ENCODE data around the gene ZNF165. TPM values are rescaled to one million over a fixed set of nuclear protein-coding genes. Genes with fewer than 3 reads are reported as not detected.
A peak's percentile ranks its signal among the peaks of the same experiment; 100 is the strongest.
"Not testable (repeated sequence)": the region's sequence is repeated elsewhere in the genome, so short reads cannot be mapped to it uniquely, and the experiment has no call there.

Gene ZNF165
- total RNA-seq, 3 donors from 2014 or later = 3.9 to 7.1 (median 4.0) TPM

GRCh38 chr6:28090917-28091586 lies 10.7 kb downstream of the ZNF165 start:
- DNase-seq = no peak
- intact Hi-C loops (cut with DNase I, micrococcal nuclease) = no loop called here
- Histone ChIP-seq H3K4me1 (ENCODE audit: low read depth) (no peaks in the 10 kb centered on the region), H3K36me3 (ENCODE audit: low read depth) (peaks cover 13% of the 10 kb centered on the region), H3K9me3 (peaks cover 27% of the 10 kb centered on the region), H3K4me3 (no peak overlapping the region)
- TF ChIP-seq CTCF (IDR thresholded peaks at IDR 0.05) = no peak
- peak; percentile 27 for ATAC-seq

- H3K4me3 ChIP-seq; intact Hi-C loops (cut with DNase I, micrococcal nuclease); H3K9me3 ChIP-seq; H3K4me1 ChIP-seq (ENCODE audit: low read depth); ATAC-seq; DNase-seq; H3K36me3 ChIP-seq (ENCODE audit: low read depth): not testable (repeated sequence)
Measured at GRCh38 chr6:28102222-28102621, 21.9 kb downstream of the ZNF165 start.

DNA sequence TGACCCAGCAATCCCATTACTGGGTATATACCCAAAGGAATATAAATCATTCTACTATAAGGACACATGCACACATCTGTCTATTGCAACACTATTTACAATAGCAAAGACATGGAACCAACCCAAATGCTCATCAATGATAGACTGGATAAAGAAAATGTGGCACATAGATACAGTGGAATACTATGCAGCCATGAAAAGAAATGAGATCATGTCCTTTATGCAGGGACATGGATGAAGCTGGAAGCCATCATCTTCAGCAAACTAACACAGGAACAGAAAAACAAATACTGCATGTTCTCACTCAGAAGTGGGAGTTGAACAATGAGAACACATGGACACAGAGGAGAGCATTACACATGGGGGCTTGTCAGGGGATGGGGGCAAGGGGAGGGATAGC lies 22.3 kb downstream of the ZNF165 start:
- H3K36me3 ChIP-seq (ENCODE audit: low read depth); DNase-seq; H3K9me3 ChIP-seq; H3K4me1 ChIP-seq (ENCODE audit: low read depth); ATAC-seq; H3K4me3 ChIP-seq; intact Hi-C loops (cut with DNase I, micrococcal nuclease): not testable (repeated sequence)

- DNase-seq (peak; percentile 90 to 92 (median 92)), ATAC-seq (peak; percentile 100)
- Histone ChIP-seq H3K36me3 (ENCODE audit: low read depth) (no peaks in the 10 kb centered on the region), H3K9me3 (no peaks in the 10 kb centered on the region), H3K4me3 (peak overlapping the region; percentile 37), H3K4me1 (ENCODE audit: low read depth) (no peaks in the 10 kb centered on the region)
- TF ChIP-seq CTCF (IDR thresholded peaks at IDR 0.05) = peak; percentile 83
- intact Hi-C loops (cut with DNase I, micrococcal nuclease) = no loop called here
Measured at GRCh38 chr6:28104392-28105244, 24.2 kb downstream of the ZNF165 start.

- H3K36me3 ChIP-seq (ENCODE audit: low read depth) = no peaks in the 10 kb centered on the region
- no peak for TF ChIP-seq CTCF (IDR thresholded peaks at IDR 0.05)
- ATAC-seq (peak; percentile 39), DNase-seq (peak in 1 of 3 donors; percentile 2)
- no peaks in the 10 kb centered on the region for H3K4me1 ChIP-seq (ENCODE audit: low read depth)
- intact Hi-C loops (cut with DNase I, micrococcal nuclease) = no loop called here
- H3K4me3 ChIP-seq = no peak overlapping the region
- H3K9me3 ChIP-seq = no peaks in the 10 kb centered on the region
Measured at GRCh38 chr6:28105245-28105639, 24.9 kb downstream of the ZNF165 start.

DNA sequence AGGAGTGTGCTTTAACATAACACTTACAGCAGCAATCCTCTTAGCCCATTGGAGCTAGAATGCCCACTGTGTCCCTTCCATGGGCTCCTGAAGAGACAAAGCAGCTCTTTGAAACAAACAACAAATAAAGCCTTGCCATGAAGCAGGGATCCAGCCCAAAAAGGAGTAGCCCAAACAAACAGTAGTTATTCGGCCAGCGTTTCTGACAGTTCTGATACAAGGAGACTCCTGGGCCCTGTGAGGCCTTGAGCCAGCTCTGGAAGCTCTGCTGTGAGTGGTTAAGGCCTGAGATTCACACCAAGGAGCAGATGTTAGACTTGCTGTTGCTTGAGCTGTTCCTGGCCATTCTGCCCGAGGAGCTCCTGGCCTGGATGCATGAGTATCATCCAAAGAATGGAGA lies 27.1 kb downstream of the ZNF165 start:
- intact Hi-C loops (cut with DNase I, micrococcal nuclease) = no loop called here
- ATAC-seq (no peak), DNase-seq (no peak)
- Histone ChIP-seq H3K9me3 (no peaks in the 10 kb centered on the region), H3K4me1 (ENCODE audit: low read depth) (no peaks in the 10 kb centered on the region), H3K4me3 (no peak overlapping the region), H3K36me3 (ENCODE audit: low read depth) (no peaks in the 10 kb centered on the region)
- no peak for TF ChIP-seq CTCF (IDR thresholded peaks at IDR 0.05)

All from mucosa of descending colon (tissue), 3 donors.